Measurements from ENCODE around the gene KCNQ1. TPM values are rescaled to one million over a fixed set of nuclear protein-coding genes. Genes with fewer than 3 reads are reported as not detected.

The KCNQ1 gene
- total RNA-seq, 1 experiment from 2014 or later, result 2.5 TPM

DNA sequence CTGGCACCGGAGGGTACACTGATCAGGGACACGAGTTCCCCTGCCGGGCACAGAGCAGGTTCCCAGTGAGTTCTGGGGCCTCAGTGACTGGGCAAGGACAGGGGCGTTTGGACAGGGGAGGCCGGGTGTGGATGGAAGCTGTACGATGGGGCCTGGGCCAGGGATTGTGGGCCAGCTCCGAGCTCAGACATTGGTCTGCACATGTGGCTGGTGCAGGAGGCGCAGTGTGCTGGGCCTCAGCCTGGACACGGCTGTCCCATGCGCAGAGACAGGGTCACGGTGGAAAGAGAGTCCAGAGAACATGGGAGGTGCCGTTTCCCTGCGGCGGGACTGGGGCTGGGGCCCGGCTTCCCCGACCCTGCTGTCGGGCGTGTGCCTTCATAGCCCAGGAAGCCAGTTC, 380.0 kb downstream of the KCNQ1 start:
- H3K9me3 Mint-ChIP-seq, result peaks cover 49% of the 10 kb centered on the region
- peaks cover 12% of the 10 kb centered on the region for H3K4me1 Mint-ChIP-seq
- H3K4me3 Mint-ChIP-seq, result no peak overlapping the region
- peaks cover 32% of the 10 kb centered on the region for H3K36me3 Mint-ChIP-seq
- H3K27me3 Mint-ChIP-seq (ENCODE audit: low read depth), result peaks cover 85% of the 10 kb centered on the region
- POLR2A ChIA-PET, result no interaction called here
- H3K27ac Mint-ChIP-seq, result no peak overlapping the region
- CTCF ChIA-PET, result no interaction called here
- TF ChIP-seq ZNF317 (CRISPR knock-in tag; IDR thresholded peaks at IDR 0.05; ENCODE audit: borderline replicate concordance, low read depth) (no peak), JAZF1 (CRISPR knock-in tag; IDR thresholded peaks at IDR 0.05) (no peak), ESRRA (CRISPR knock-in tag; IDR thresholded peaks at IDR 0.05; ENCODE audit: borderline replicate concordance) (no peak), MXD4 (CRISPR knock-in tag; IDR thresholded peaks at IDR 0.05; ENCODE audit: borderline replicate concordance) (no peak), FOXP1 (CRISPR knock-in tag; IDR thresholded peaks at IDR 0.05; ENCODE audit: borderline replicate concordance) (no peak), IRF2 (CRISPR knock-in tag; IDR thresholded peaks at IDR 0.05; ENCODE audit: borderline replicate concordance, low read depth) (no peak), TCF7 (CRISPR knock-in tag; IDR thresholded peaks at IDR 0.05; ENCODE audit: low read depth) (no peak), RORB (CRISPR knock-in tag; IDR thresholded peaks at IDR 0.05) (no peak), OVOL2 (CRISPR knock-in tag; IDR thresholded peaks at IDR 0.05; ENCODE audit: borderline replicate concordance) (no peak), ZNF121 (CRISPR knock-in tag; IDR thresholded peaks at IDR 0.05) (no peak), SOX15 (CRISPR knock-in tag; IDR thresholded peaks at IDR 0.05) (no peak), NR3C1 (CRISPR knock-in tag; conservative IDR thresholded peaks at IDR 0.05; ENCODE audit: low read depth) (no peak)
- TF ChIP-seq, protein P1, sequence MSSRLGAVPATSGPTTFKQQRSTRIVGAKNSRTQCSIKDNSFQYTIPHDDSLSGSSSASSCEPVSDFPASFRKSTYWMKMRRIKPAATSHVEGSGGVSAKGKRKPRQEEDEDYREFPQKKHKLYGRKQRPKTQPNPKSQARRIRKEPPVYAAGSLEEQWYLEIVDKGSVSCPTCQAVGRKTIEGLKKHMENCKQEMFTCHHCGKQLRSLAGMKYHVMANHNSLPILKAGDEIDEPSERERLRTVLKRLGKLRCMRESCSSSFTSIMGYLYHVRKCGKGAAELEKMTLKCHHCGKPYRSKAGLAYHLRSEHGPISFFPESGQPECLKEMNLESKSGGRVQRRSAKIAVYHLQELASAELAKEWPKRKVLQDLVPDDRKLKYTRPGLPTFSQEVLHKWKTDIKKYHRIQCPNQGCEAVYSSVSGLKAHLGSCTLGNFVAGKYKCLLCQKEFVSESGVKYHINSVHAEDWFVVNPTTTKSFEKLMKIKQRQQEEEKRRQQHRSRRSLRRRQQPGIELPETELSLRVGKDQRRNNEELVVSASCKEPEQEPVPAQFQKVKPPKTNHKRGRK (CRISPR knock-in tag; IDR thresholded peaks at IDR 0.05; ENCODE audit: borderline replicate concordance), result no peak
- TF ChIP-seq, protein P2, sequence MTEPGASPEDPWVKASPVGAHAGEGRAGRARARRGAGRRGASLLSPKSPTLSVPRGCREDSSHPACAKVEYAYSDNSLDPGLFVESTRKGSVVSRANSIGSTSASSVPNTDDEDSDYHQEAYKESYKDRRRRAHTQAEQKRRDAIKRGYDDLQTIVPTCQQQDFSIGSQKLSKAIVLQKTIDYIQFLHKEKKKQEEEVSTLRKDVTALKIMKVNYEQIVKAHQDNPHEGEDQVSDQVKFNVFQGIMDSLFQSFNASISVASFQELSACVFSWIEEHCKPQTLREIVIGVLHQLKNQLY (CRISPR knock-in tag; IDR thresholded peaks at IDR 0.05), result no peak
- TF ChIP-seq, protein P3, sequence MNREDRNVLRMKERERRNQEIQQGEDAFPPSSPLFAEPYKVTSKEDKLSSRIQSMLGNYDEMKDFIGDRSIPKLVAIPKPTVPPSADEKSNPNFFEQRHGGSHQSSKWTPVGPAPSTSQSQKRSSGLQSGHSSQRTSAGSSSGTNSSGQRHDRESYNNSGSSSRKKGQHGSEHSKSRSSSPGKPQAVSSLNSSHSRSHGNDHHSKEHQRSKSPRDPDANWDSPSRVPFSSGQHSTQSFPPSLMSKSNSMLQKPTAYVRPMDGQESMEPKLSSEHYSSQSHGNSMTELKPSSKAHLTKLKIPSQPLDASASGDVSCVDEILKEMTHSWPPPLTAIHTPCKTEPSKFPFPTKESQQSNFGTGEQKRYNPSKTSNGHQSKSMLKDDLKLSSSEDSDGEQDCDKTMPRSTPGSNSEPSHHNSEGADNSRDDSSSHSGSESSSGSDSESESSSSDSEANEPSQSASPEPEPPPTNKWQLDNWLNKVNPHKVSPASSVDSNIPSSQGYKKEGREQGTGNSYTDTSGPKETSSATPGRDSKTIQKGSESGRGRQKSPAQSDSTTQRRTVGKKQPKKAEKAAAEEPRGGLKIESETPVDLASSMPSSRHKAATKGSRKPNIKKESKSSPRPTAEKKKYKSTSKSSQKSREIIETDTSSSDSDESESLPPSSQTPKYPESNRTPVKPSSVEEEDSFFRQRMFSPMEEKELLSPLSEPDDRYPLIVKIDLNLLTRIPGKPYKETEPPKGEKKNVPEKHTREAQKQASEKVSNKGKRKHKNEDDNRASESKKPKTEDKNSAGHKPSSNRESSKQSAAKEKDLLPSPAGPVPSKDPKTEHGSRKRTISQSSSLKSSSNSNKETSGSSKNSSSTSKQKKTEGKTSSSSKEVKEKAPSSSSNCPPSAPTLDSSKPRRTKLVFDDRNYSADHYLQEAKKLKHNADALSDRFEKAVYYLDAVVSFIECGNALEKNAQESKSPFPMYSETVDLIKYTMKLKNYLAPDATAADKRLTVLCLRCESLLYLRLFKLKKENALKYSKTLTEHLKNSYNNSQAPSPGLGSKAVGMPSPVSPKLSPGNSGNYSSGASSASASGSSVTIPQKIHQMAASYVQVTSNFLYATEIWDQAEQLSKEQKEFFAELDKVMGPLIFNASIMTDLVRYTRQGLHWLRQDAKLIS (CRISPR knock-in tag; IDR thresholded peaks at IDR 0.05; ENCODE audit: borderline replicate concordance), result no peak
- TF ChIP-seq, protein P4, sequence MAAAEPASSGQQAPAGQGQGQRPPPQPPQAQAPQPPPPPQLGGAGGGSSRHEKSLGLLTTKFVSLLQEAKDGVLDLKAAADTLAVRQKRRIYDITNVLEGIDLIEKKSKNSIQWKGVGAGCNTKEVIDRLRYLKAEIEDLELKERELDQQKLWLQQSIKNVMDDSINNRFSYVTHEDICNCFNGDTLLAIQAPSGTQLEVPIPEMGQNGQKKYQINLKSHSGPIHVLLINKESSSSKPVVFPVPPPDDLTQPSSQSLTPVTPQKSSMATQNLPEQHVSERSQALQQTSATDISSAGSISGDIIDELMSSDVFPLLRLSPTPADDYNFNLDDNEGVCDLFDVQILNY (CRISPR knock-in tag; IDR thresholded peaks at IDR 0.05), result no peak
- TF ChIP-seq, protein P5, sequence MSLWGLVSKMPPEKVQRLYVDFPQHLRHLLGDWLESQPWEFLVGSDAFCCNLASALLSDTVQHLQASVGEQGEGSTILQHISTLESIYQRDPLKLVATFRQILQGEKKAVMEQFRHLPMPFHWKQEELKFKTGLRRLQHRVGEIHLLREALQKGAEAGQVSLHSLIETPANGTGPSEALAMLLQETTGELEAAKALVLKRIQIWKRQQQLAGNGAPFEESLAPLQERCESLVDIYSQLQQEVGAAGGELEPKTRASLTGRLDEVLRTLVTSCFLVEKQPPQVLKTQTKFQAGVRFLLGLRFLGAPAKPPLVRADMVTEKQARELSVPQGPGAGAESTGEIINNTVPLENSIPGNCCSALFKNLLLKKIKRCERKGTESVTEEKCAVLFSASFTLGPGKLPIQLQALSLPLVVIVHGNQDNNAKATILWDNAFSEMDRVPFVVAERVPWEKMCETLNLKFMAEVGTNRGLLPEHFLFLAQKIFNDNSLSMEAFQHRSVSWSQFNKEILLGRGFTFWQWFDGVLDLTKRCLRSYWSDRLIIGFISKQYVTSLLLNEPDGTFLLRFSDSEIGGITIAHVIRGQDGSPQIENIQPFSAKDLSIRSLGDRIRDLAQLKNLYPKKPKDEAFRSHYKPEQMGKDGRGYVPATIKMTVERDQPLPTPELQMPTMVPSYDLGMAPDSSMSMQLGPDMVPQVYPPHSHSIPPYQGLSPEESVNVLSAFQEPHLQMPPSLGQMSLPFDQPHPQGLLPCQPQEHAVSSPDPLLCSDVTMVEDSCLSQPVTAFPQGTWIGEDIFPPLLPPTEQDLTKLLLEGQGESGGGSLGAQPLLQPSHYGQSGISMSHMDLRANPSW (CRISPR knock-in tag; conservative IDR thresholded peaks at IDR 0.05; ENCODE audit: low read depth), result no peak
- ATAC-seq, result no peak
- DNase-seq (ENCODE audit: low spot score), result no peak

Data from WTC11 (cell line).